AG04449 (cell line): ENCODE measurements around the gene TCP11L1.
"Not testable (repeated sequence)": the region's sequence is repeated elsewhere in the genome, so short reads cannot be mapped to it uniquely, and the experiment has no call there.

Experiments used
- CTCF ChIA-PET: fragments of 350-600 bp; formaldehyde crosslinking; extraction: SDS; loops from one replicate; lab custom pipeline; 2021; ENCODE audit warnings: antibody characterized with exemption; lab: Yijun Ruan, JAX
- POLR2A ChIA-PET: fragments of 400-600, 350-600 bp; formaldehyde crosslinking; extraction: SDS; loops from one replicate; lab custom pipeline; 2020; ENCODE audit warnings: antibody characterized with exemption, inconsistent platforms; lab: Yijun Ruan, JAX
- DNase-seq: peaks from one replicate; pipeline ENCODE4 v3.0.0-alpha.2; 2010; ENCODE audit warnings: low read depth, low spot score
- H3K4me3 ChIP-seq: 2 replicates; pipeline ENCODE4 v1.5.1; 2011; ENCODE audit warnings: low read depth, mild to moderate bottlenecking, control low read depth, low read length
- TF ChIP-seq, protein P1 (sequence below): IDR thresholded peaks from one replicate; pipeline ENCODE4 v1.5.1; 2011; ENCODE audit warnings: mild to moderate bottlenecking, moderate library complexity, low read length, control low read depth, inconsistent platforms; ENCODE audit not compliant: insufficient read depth; ENCODE audit errors: missing control alignments

Gene TCP11L1

DNA sequence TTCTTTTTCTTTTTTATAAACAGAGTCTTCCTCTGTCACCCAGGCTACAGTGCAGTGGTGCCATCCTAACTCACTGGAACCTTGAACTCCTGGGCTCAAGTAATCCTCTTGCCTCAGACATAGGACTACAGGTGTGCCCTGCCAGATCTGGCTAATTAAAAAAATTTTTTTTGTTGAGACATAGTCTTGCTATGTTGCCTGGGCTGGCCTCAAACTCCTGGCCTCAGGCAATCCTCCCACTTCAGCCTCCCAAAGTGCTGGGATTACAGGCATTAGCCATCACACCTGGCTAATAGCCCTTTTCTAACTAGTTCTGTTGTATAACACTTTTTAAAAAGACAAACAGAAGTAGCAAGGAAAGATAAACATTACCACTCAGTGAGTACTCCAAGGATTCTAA is 64.5 kb downstream of the TCP11L1 start:
- ChIA-PET POLR2A (no interaction called here), CTCF (no interaction called here)
- TF ChIP-seq, protein P1, sequence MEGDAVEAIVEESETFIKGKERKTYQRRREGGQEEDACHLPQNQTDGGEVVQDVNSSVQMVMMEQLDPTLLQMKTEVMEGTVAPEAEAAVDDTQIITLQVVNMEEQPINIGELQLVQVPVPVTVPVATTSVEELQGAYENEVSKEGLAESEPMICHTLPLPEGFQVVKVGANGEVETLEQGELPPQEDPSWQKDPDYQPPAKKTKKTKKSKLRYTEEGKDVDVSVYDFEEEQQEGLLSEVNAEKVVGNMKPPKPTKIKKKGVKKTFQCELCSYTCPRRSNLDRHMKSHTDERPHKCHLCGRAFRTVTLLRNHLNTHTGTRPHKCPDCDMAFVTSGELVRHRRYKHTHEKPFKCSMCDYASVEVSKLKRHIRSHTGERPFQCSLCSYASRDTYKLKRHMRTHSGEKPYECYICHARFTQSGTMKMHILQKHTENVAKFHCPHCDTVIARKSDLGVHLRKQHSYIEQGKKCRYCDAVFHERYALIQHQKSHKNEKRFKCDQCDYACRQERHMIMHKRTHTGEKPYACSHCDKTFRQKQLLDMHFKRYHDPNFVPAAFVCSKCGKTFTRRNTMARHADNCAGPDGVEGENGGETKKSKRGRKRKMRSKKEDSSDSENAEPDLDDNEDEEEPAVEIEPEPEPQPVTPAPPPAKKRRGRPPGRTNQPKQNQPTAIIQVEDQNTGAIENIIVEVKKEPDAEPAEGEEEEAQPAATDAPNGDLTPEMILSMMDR, result no peak
- H3K4me3 ChIP-seq, result no peak overlapping the region
- DNase-seq, result no peak

DNA sequence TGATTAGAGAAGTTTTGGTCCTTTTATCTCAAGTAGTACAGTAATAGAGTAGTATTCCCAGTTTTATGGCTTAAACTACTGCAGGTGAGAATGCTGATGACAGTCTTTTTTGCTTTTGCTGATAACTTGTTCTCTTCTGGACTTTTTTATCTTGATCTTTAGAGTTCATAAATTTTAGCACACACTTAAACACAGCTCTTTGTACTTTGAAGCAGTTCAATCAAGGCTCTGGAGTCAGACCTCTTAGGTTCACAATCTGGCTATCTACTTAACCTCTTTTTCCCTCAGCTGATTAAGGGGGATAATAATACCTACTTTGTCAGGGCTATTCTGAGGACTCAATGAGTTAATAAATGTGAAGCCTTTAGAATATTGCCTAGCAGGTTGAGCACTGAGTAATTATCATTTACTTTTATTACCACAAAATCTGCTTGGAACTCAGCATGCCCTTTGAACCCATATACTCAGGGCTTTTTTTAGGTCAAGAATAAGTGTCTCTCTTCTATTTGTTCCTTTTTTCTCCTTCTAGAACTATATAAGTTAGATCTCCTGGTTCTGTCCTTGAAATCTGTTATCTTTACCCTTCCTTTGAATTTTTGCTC is 70.0 kb downstream of the TCP11L1 start:
- ChIA-PET POLR2A (no interaction called here), CTCF (no interaction called here)
- TF ChIP-seq, protein P1, result no peak
- DNase-seq, result no peak
- no peak overlapping the region for H3K4me3 ChIP-seq

DNA sequence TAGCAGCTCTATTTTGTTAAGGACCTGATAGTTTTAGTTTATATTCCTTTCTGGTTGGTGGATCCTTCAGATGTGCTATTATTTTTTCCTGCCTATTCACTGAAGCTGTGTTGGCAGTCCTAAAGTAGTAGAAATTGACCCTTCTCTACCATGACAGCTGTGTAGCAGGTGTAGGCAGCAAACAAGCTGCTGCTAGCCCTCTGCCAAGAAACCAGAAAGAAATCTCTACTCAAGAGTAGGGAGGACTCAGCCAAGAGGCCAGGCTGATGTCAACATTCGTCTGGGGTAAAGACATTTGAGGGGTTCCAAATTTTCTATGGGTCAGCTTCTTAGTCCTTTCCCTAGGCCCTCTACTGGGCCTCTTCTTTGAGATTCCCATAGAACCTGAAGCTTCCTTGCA is 70.7 kb downstream of the TCP11L1 start:
- ChIA-PET POLR2A (interaction anchor here (0.5 kb wide), 1 partner anchor 232 kb away, joined by 3 read pairs; no protein-coding TSS in a partner anchor), CTCF (no interaction called here)
- H3K4me3 ChIP-seq, result no peak overlapping the region
- no peak for DNase-seq
- TF ChIP-seq, protein P1, result no peak

DNA sequence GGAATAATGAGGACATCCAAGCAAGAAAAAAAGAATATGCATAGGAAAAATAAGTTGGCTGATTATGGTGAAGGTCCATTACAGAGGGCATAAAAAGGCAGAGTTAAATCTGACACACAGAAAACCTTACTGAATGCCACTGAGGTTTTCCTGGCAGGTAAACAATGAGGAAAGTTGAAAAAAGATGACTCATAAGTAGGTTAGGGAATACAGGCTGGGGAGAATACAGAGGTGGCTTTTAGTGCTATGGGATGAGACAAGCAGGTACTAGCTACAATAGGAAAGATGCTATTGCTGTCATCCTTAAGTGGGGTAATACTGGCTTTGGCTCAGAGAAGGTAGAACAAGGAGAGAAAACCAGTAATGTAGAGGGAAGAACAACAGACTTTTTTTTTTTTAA is 77.2 kb downstream of the TCP11L1 start:
- DNase-seq, result no peak
- TF ChIP-seq, protein P1, result no peak
- POLR2A ChIA-PET, result no interaction called here
- no peak overlapping the region for H3K4me3 ChIP-seq
- CTCF ChIA-PET, result interaction anchor here (0.9 kb wide), 1 partner anchor 570 kb away, joined by 3 read pairs; no protein-coding TSS in a partner anchor

DNA sequence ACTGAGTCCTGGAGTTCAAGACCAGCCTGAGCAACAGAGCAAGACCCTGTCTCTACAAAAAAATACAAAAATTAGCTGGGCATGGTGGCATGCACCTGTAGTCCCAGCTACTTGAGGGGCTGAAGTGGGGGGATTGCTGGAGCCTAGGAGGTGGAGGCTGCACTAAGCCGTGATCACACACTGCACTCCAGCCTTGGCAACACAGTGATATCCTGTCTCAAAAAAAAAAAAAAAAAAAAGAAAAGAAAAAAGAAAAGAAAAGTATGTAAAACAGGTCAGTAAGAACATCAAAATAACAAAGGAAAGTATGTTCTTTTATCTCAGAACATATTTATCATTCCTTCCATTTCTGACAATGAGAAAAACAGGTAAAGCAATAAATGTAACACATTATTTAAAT is 83.3 kb downstream of the TCP11L1 start:
- CTCF ChIA-PET, H3K4me3 ChIP-seq, POLR2A ChIA-PET, DNase-seq: not testable (repeated sequence)
